Right ventricle myocardium superior (tissue), 1 donor: ENCODE data around the gene PPP2R2C. TPM values are rescaled to one million over a fixed set of nuclear protein-coding genes. Genes with fewer than 3 reads are reported as not detected.

Source experiments
- ATAC-seq: fragments of 200-7000 bp; cut with Tn5 transposase; one replicate; pipeline ENCODE4 v1.9.1; 2020; ENCODE audit warnings: mild to moderate bottlenecking; ENCODE audit not compliant: poor library complexity
- DNase-seq: peaks from one replicate; pipeline ENCODE4 v3.0.0-alpha.2; 2020
- intact Hi-C: fragments of 100-400 bp; cut with DNase I; formaldehyde crosslinking; loops from one replicate; pipeline ENCODE4 v1.11.2; 2022
- total RNA-seq: library from RNA; stranded (reverse); fragmentation: NEBNext Ultra II Directional; extraction: Animal tissue kit (Norgen Biotek cat#: 25700); gene quantifications from one replicate; pipeline ENCODE4 v1.2.1, GENCODE V29; 2021
- donor health status: DM: no; HTN: yes; CAD: no; lungs with severe emphysema.

Gene PPP2R2C
- total RNA-seq, 1 donor from 2014 or later: 8.1 TPM

DNA sequence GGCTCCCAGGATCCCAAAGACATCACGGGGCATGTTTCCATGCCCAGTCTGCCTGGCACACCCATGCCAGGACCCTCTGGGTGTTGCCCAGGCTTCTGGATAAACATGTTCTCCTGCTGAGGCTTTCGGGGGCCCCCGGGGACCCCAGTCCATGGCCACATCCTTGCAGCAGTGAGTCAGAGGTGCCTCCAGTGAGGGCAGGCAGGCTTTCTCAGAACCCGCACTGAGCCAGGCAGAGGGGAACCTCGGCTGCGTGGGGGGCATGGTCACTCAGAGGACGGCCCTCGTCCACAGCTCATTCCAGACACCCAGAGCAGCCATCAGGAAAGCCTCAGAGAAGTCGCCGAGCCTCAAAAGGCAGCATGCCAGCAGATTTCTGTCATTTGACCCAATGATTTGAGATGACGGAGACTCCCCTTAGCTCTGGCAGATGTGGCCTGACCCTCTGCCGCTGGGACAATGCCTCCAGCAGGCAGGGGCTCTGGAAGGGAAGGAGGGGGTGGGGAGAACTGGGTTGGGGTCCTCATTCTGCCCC lies 54.8 kb downstream of the PPP2R2C start:
- intact Hi-C loops: no loop called here
- no peak for ATAC-seq
- DNase-seq: no peak

DNA sequence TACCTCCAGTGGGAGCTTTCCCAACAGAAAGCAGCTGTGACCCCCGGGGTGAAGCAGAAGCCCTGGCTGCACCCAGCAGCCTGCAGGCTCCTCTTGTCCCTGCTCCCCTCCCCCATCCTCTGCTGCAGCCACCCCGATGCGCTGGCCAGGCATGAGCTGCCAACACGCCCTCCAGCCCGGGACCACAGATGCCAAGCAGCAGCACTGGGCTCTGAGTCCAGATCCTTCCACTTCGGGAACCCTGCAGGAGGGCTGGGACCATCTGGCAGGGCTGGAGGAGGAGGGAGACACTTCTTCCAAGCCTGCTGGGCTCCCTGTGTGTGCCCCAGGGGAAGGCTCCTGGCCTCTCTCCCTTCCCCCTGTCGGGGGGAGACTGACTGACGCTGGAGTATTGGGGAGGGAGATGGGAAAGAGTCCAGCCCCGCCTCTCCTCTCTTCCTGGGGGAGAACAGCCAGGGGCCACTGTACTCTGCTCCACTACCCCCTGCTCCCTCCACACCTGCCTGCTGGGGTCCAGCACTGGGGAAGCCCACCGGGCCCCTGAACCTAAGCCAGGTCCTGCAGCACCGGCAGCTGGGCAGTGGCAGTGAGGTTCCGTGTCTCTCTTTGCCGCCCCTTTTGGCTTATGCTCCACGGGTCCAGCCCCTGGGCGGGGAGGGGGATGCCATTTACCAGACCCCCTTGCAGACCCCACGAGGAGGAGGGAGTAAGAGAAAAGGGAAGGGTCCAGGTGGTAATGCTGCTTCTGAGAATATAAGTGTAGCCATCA lies 55.7 kb downstream of the PPP2R2C start:
- DNase-seq (no peak), ATAC-seq (no peak)
- intact Hi-C loops: no loop called here

GRCh38 chr4:6415031-6415705 lies 57.2 kb downstream of the PPP2R2C start:
- no peak for ATAC-seq
- intact Hi-C loops: no loop called here
- DNase-seq: no peak

GRCh38 chr4:6414578-6414977 lies 57.8 kb downstream of the PPP2R2C start:
- ATAC-seq (no peak), DNase-seq (no peak)
- intact Hi-C loops: no loop called here

- intact Hi-C loops: no loop called here
- DNase-seq (no peak), ATAC-seq (no peak)
These were observed 61.8 kb downstream of the PPP2R2C start for GRCh38 chr4:6410664-6411063.

DNA sequence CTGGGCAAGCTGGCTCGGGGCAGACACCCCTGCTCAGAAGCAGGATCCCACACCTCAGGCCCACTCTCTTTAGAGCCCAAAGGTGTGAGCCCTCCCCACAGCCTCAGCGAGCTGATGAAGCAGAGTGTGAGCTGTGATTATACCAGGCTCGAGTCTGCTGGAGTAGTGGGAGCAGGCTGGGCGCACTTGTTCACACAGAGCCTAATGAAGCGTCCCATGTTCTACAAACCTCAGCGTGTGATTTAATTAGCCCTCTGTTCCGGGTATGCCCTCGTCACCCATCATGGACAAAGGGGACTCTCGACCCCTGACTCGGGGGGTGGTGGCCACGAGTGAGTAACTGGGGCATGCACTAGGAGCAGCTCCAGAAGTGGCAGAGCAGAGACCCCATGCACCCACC lies 62.3 kb downstream of the PPP2R2C start:
- ATAC-seq (no peak), DNase-seq (no peak)
- intact Hi-C loops: no loop called here

- DNase-seq: no peak
- intact Hi-C loops: no loop called here
- no peak for ATAC-seq
These were observed 63.0 kb downstream of the PPP2R2C start for GRCh38 chr4:6409381-6409780.

GRCh38 chr4:6408263-6408662 lies 64.2 kb downstream of the PPP2R2C start:
- intact Hi-C loops: no loop called here
- DNase-seq: no peak
- ATAC-seq: no peak

DNA sequence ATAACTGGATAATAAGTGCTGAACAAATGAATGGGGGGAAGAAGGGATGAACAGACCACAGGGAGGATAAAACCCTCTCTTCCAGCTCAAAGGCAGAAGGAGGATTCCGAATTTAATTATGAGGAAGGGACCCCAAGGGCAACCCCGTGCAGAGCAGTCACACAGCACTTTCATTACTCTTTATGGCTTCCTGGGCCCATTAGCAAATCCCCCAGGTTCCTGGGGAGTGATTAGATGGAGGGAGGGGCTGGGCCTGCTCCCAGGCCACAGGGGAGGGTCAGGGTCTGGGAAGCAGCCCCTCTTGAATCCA lies 67.1 kb downstream of the PPP2R2C start:
- intact Hi-C loops: no loop called here
- no peak for DNase-seq

DNA sequence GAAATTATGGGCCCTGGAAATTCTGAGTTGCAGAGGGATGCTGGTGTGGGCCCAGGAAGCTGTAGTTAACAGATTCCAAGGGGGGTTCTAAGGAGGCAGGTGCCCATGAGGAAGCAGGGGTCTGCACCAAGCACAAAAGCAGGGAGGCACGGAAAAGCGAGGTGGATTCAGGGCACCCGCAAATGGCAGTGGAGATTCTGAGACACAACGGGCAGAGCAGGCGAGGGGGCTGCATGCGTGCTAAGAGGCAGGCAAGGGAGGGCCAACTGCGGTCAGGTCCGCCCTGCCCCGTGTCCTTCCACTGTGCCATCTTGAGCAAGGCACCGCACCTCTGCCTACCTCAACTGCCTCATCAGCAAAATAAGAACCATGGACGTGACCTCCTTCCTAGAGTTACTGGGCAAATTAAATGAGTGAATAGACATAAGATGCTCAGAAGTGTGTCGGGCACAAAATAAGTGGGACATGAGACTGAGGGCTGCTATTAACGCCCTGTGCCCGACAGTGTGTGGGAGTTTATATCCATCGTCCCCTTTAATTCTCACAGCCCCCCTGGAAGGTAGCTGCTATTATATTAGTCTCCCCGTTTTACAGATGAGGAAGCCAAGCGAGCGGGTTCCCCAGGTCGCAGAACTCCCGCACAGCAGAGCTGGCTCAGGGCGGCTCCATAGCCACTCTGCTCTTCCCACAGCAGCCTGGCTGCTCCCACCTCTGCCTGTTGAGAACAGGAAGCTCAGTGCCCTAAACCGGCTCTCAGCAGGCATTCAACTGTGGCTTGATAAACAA lies 67.6 kb downstream of the PPP2R2C start:
- ATAC-seq: no peak
- intact Hi-C loops: no loop called here

More for the DNA sequence above, 67.1 kb downstream of the PPP2R2C start:
- no peak for ATAC-seq

DNA sequence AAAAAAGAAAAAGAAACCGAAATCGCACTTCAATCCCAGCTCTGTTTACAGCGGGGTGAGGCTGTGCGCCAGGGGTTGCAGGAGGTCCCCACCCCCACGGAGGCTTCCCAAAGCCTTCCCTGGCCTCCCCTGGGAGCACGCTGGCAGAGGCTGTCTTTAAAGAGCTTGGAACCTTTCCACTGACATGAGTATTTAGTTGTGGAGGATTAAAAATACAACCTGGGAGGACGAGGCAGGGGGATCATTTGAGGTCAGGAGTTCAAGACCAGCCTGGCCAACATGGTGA lies 69.1 kb downstream of the PPP2R2C start:
- DNase-seq (no peak), ATAC-seq (no peak)
- intact Hi-C loops: no loop called here

More for the DNA sequence above, 67.6 kb downstream of the PPP2R2C start:
- no peak for DNase-seq

GRCh38 chr4:6402566-6403399 lies 69.6 kb downstream of the PPP2R2C start:
- ATAC-seq (no peak), DNase-seq (no peak)
- intact Hi-C loops: no loop called here

GRCh38 chr4:6401797-6402196 lies 70.6 kb downstream of the PPP2R2C start:
- DNase-seq (no peak), ATAC-seq (no peak)
- intact Hi-C loops: no loop called here

- no peak for ATAC-seq
- intact Hi-C loops: no loop called here
These were observed 75.6 kb downstream of the PPP2R2C start for GRCh38 chr4:6396696-6397236.

GRCh38 chr4:6395466-6396228 lies 76.8 kb downstream of the PPP2R2C start:
- intact Hi-C loops: no loop called here
- DNase-seq (no peak), ATAC-seq (no peak)

More at GRCh38 chr4:6396696-6397236, 75.6 kb downstream of the PPP2R2C start:
- no peak for DNase-seq

GRCh38 chr4:6394671-6395081 lies 77.7 kb downstream of the PPP2R2C start:
- DNase-seq (no peak), ATAC-seq (no peak)
- intact Hi-C loops: no loop called here

DNA sequence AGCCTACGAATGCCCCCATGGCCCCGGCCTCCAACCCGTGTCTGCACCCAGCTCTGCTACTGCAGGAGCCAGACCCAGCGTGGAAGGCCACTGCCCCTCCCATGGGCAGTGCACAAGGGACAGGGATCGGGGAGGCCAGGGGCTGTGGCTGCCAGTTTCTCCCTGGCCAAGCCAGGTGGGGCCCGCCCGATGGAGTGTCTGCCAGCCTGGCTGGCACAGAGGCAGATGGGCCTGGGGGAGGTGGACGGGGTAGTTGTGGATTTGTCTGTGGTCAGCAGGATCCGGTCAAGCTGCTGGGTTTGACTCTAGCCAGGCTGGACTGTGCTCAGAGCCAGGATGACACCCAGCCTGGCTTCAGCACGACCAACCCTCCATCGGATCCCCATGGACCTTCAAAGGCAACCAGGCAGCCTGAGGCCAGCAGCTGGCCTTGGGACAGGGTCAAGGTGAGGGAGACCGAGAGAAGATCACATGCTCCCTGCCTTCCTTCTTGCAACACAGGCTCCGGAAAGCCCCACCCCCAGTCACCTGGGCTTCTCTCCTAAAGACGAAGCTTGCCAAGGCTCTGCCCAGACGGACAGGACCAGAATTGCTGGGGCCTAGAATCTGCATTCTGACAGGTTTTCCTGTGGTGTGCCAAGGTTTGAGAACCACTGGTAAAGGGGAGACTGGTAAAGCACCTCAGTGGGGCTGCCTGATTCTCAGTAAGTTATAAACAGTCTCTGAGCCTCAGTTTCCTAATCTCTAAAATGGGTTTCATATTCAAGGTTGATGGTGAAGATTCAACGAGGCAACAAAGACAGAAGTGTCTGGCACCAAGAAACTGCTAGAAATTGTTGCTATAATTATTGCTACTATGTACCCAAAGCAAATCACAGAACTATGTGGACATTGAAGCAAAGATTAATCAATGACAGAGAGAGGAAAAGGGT lies 78.6 kb downstream of the PPP2R2C start:
- no peak for DNase-seq
- ATAC-seq: no peak
- intact Hi-C loops: no loop called here
